DND-41 (cell line): ENCODE results near the gene FOS.

Source experiments
- EZH2 ChIP-seq: IDR thresholded peaks from 3 replicates; pipeline ENCODE4 v1.6.1; 2012; ENCODE audit warnings: borderline replicate concordance, low read depth, mild to moderate bottlenecking, moderate library complexity, low read length, inconsistent platforms; ENCODE audit not compliant: severe bottlenecking
- TF ChIP-seq, protein P1 (sequence below): IDR thresholded peaks from 2 replicates; pipeline ENCODE4 v1.5.1; 2012; ENCODE audit warnings: borderline replicate concordance, low read length, moderate library complexity, mild to moderate bottlenecking; ENCODE audit not compliant: poor library complexity, severe bottlenecking; ENCODE audit errors: extremely low read depth

- TF ChIP-seq, protein P1, sequence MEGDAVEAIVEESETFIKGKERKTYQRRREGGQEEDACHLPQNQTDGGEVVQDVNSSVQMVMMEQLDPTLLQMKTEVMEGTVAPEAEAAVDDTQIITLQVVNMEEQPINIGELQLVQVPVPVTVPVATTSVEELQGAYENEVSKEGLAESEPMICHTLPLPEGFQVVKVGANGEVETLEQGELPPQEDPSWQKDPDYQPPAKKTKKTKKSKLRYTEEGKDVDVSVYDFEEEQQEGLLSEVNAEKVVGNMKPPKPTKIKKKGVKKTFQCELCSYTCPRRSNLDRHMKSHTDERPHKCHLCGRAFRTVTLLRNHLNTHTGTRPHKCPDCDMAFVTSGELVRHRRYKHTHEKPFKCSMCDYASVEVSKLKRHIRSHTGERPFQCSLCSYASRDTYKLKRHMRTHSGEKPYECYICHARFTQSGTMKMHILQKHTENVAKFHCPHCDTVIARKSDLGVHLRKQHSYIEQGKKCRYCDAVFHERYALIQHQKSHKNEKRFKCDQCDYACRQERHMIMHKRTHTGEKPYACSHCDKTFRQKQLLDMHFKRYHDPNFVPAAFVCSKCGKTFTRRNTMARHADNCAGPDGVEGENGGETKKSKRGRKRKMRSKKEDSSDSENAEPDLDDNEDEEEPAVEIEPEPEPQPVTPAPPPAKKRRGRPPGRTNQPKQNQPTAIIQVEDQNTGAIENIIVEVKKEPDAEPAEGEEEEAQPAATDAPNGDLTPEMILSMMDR: no peak
- TF ChIP-seq EZH2: no peak
Measured at GRCh38 chr14:75280831-75281653, 2.4 kb downstream of the FOS start.
